ENCODE measurements around the gene TSPAN7.

The TSPAN7 gene

DNA sequence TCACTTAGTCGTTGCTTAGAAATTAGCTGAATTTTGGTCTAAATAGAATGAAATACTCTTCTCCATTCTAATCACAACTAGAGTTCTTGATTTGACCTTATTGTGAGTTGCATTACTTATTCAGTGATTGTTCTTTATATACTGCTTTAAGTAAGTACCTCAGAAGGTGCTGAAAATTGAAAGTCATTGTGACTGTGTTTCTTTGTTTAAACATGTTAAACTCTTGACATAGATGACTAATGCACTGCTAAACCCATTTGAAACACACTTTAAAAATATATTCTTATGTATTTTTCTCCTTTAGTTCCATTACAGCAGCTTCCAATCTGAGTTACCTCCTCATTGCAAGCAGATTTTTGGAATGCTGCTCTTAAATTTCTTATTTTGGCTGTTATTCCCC is 9.1 kb downstream of the TSPAN7 start:
- Histone ChIP-seq H3K27ac (replicated peaks) (no peak overlapping the region), H3K27me3 (ENCODE audit: insufficient read depth, poor library complexity, severe bottlenecking) (peaks cover 3% of the 10 kb centered on the region), H3K4me3 (replicated peaks; ENCODE audit: insufficient read depth, low read length) (no peak overlapping the region)
- TF ChIP-seq, protein P1, sequence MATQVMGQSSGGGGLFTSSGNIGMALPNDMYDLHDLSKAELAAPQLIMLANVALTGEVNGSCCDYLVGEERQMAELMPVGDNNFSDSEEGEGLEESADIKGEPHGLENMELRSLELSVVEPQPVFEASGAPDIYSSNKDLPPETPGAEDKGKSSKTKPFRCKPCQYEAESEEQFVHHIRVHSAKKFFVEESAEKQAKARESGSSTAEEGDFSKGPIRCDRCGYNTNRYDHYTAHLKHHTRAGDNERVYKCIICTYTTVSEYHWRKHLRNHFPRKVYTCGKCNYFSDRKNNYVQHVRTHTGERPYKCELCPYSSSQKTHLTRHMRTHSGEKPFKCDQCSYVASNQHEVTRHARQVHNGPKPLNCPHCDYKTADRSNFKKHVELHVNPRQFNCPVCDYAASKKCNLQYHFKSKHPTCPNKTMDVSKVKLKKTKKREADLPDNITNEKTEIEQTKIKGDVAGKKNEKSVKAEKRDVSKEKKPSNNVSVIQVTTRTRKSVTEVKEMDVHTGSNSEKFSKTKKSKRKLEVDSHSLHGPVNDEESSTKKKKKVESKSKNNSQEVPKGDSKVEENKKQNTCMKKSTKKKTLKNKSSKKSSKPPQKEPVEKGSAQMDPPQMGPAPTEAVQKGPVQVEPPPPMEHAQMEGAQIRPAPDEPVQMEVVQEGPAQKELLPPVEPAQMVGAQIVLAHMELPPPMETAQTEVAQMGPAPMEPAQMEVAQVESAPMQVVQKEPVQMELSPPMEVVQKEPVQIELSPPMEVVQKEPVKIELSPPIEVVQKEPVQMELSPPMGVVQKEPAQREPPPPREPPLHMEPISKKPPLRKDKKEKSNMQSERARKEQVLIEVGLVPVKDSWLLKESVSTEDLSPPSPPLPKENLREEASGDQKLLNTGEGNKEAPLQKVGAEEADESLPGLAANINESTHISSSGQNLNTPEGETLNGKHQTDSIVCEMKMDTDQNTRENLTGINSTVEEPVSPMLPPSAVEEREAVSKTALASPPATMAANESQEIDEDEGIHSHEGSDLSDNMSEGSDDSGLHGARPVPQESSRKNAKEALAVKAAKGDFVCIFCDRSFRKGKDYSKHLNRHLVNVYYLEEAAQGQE (IDR thresholded peaks at IDR 0.05; ENCODE audit: insufficient replicate concordance, low read depth), result no peak
- no peak for TF ChIP-seq POLR2AphosphoS5 (IDR thresholded peaks at IDR 0.05; ENCODE audit: low read depth)
- TF ChIP-seq SPI1 (IDR thresholded peaks at IDR 0.05; ENCODE audit: borderline replicate concordance, low read depth), result no peak
- TF ChIP-seq GABPA (IDR thresholded peaks at IDR 0.05; ENCODE audit: low read depth), result no peak
- TF ChIP-seq CTCF (IDR thresholded peaks at IDR 0.05; ENCODE audit: insufficient read depth, low read length), result no peak
- DNase-seq (ENCODE audit: low read depth in 1 of 2, low spot score in 1 of 2), result no peak

DNA sequence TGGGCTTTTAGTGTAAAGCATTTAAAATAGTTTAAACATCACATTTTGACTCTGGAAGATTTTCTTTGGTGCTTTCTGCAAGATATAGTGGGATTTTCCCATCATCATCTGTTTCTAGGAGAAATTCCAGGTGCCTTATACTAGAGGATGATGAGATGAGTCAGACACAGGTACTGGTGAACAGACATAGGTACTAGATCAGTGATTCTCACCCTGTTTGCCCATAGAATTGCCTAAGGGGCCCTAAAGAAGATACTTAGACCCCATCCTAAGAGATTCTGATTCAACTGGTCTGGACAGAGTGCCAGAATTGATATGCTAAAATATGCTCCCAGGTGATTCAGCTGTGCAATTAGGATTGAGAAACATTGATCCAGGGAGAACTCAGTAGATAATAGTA is 9.7 kb downstream of the TSPAN7 start:
- Histone ChIP-seq H3K4me3 (replicated peaks; ENCODE audit: insufficient read depth, low read length) (no peak overlapping the region), H3K27ac (replicated peaks) (no peak overlapping the region), H3K27me3 (ENCODE audit: insufficient read depth, poor library complexity, severe bottlenecking) (peaks cover 3% of the 10 kb centered on the region)
- no peak for TF ChIP-seq GABPA (IDR thresholded peaks at IDR 0.05; ENCODE audit: low read depth)
- no peak for TF ChIP-seq SPI1 (IDR thresholded peaks at IDR 0.05; ENCODE audit: borderline replicate concordance, low read depth)
- TF ChIP-seq CTCF (IDR thresholded peaks at IDR 0.05; ENCODE audit: insufficient read depth, low read length), result no peak
- TF ChIP-seq, protein P1 (IDR thresholded peaks at IDR 0.05; ENCODE audit: insufficient replicate concordance, low read depth), result no peak
- no peak for TF ChIP-seq POLR2AphosphoS5 (IDR thresholded peaks at IDR 0.05; ENCODE audit: low read depth)
- no peak for DNase-seq (ENCODE audit: low read depth in 1 of 2, low spot score in 1 of 2)

- DNase-seq (ENCODE audit: low read depth in 1 of 2, low spot score in 1 of 2), result no peak
- H3K27ac ChIP-seq (replicated peaks), result no peak overlapping the region
Observed at GRCh38 chrX:38574858-38575257, 13.5 kb downstream of the TSPAN7 start.

More at GRCh38 chrX:38574858-38575257, 13.5 kb downstream of the TSPAN7 start:
- Histone ChIP-seq H3K4me3 (replicated peaks; ENCODE audit: insufficient read depth, low read length) (no peak overlapping the region), H3K27me3 (ENCODE audit: insufficient read depth, poor library complexity, severe bottlenecking) (no peaks in the 10 kb centered on the region)
- no peak for TF ChIP-seq CTCF (IDR thresholded peaks at IDR 0.05; ENCODE audit: insufficient read depth, low read length)
